ENCODE results near the gene CUL4B.

DNA sequence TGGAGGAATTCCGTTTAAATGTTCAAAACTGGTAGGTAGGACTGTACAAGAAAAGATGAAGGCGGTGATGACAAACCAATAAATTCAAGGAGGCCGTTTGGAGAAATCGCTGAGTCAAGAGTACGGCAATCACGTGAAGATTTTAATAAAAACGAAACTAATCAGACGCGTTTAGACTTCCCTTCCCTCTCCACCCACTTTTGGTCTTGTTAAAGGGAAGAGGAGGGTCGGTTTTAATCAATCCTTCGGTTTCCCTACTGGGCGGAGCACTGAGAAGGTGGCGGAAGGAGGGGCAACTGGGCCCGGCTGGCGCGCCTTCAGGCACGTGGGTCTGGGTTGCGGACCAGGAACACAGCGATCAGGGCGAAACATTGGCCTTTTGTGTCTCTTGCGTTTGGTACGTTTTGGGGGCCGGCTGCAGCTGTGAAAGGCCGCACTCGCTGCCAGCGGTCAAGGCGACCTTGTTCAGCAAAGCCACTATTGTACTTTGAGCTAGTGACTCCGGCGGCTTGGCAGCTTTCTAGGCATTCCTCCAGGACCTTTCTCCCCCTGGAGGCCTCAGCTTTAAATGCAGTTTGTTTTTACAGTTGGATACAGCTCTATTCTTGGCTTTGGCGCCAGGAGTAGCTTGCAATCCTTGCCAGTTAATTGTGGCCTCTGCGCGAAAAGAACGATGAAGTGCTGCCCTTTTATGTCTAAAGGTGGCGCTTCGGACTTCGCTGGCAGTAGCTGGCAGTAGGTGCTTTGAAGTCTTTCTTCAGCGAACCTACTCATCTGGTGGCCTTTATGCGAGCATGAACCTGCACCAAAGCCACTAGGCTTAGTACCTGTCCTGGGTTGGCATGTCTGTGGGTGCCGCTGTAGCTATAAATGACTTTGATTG, 74.9 kb downstream of the CUL4B start:
- no peak for TF ChIP-seq EZH2phosphoT487 (IDR thresholded peaks at IDR 0.05; ENCODE audit: borderline replicate concordance)
- peak; percentile 41 to 62 (median 53); a peak in 5 of 6 replicates for TF ChIP-seq CTCF (IDR thresholded peaks at IDR 0.05 in 2 of 3, conservative IDR thresholded peaks at IDR 0.05 in 1 of 3; ENCODE audit: borderline replicate concordance in 1 of 3, insufficient read depth in 1 of 3, low read depth in 2 of 3, low read length in 2 of 3)
- no peak for TF ChIP-seq POLR2A (IDR thresholded peaks at IDR 0.05; ENCODE audit: borderline replicate concordance, extremely low read depth, insufficient read depth, insufficient read length)
- peak; percentile 34; the same call in 1 of the 2 replicates for TF ChIP-seq POLR2AphosphoS5 (IDR thresholded peaks at IDR 0.05; ENCODE audit: low read depth, low read length)
- no peak for TF ChIP-seq ZBTB33 (IDR thresholded peaks at IDR 0.05; ENCODE audit: extremely low read depth, insufficient replicate concordance, low read length)
- TF ChIP-seq ZFX (IDR thresholded peaks at IDR 0.05) = no peak

Measured in HCT116 (cell line).